Progenitor cell of endocrine pancreas (in vitro differentiated cells): Measurements from ENCODE around the gene SDF4. TPM values are rescaled to one million over a fixed set of nuclear protein-coding genes. Genes with fewer than 3 reads are reported as not detected.

ENCODE experiments used
- DNase-seq: peaks from one replicate; pipeline ENCODE4 v3.0.0; 2021; ENCODE audit warnings: low spot score; ENCODE audit not compliant: unreplicated experiment
- H3K27ac Mint-ChIP-seq: 2 replicates; pipeline ENCODE4 v1.8.0; 2021; ENCODE audit warnings: mild to moderate bottlenecking, moderate library complexity, mixed read lengths
- H3K27me3 Mint-ChIP-seq: 2 replicates; pipeline ENCODE4 v1.8.0; 2021; ENCODE audit warnings: mixed read lengths
- H3K36me3 Mint-ChIP-seq: 2 replicates; pipeline ENCODE4 v1.8.0; 2022; ENCODE audit warnings: mixed read lengths; ENCODE audit not compliant: insufficient read depth
- H3K4me1 Mint-ChIP-seq: 2 replicates; pipeline ENCODE4 v1.8.0; 2021; ENCODE audit warnings: low read depth, mixed read lengths
- H3K4me3 Mint-ChIP-seq: 2 replicates; pipeline ENCODE4 v1.8.0; 2021; ENCODE audit warnings: low read depth, mild to moderate bottlenecking, moderate library complexity, mixed read lengths
- H3K9me3 Mint-ChIP-seq: 2 replicates; pipeline ENCODE4 v1.8.0; 2021; ENCODE audit warnings: low read depth, mixed read lengths
- CTCF ChIP-seq: fragments of 200-600 bp; sonication (generic); IDR thresholded peaks from one replicate; pipeline ENCODE4 v1.5.0; 2021; ENCODE audit warnings: antibody characterized with exemption, mild to moderate bottlenecking; ENCODE audit not compliant: unreplicated experiment
- total RNA-seq: library from RNA; stranded (reverse); gene quantifications from 2 replicates; pipeline ENCODE4 v1.2.1, GENCODE V29; 2021

SDF4 gene
- total RNA-seq, 1 donor from 2014 or later = 107 TPM

GRCh38 chr1:1205769-1206375 lies 25.9 kb downstream of the SDF4 start:
- no peak for TF ChIP-seq CTCF
- no peak for DNase-seq
- H3K27ac Mint-ChIP-seq = no peak overlapping the region
- H3K4me1 Mint-ChIP-seq = no peaks in the 10 kb centered on the region
- H3K9me3 Mint-ChIP-seq = no peaks in the 10 kb centered on the region
- no peaks in the 10 kb centered on the region for H3K36me3 Mint-ChIP-seq
- H3K27me3 Mint-ChIP-seq = peaks cover 6% of the 10 kb centered on the region
- H3K4me3 Mint-ChIP-seq = no peak overlapping the region

- no peak for DNase-seq
- H3K4me1 Mint-ChIP-seq = peaks cover 2% of the 10 kb centered on the region
- H3K9me3 Mint-ChIP-seq = no peaks in the 10 kb centered on the region
- no peak overlapping the region for H3K4me3 Mint-ChIP-seq
- H3K36me3 Mint-ChIP-seq = no peaks in the 10 kb centered on the region
- no peak overlapping the region for H3K27ac Mint-ChIP-seq
- no peak for TF ChIP-seq CTCF
- peaks cover 9% of the 10 kb centered on the region for H3K27me3 Mint-ChIP-seq
Observed at GRCh38 chr1:1204998-1205768, 26.6 kb downstream of the SDF4 start.

GRCh38 chr1:1204425-1204920 lies 27.3 kb downstream of the SDF4 start:
- peaks cover 9% of the 10 kb centered on the region for H3K27me3 Mint-ChIP-seq
- no peak for DNase-seq
- no peaks in the 10 kb centered on the region for H3K36me3 Mint-ChIP-seq
- no peaks in the 10 kb centered on the region for H3K9me3 Mint-ChIP-seq
- peaks cover 2% of the 10 kb centered on the region for H3K4me1 Mint-ChIP-seq
- H3K4me3 Mint-ChIP-seq = no peak overlapping the region
- TF ChIP-seq CTCF = no peak
- H3K27ac Mint-ChIP-seq = no peak overlapping the region

- Mint-ChIP-seq H3K27me3 (peaks cover 9% of the 10 kb centered on the region), H3K4me3 (no peak overlapping the region), H3K9me3 (no peaks in the 10 kb centered on the region), H3K4me1 (peaks cover 2% of the 10 kb centered on the region), H3K27ac (no peak overlapping the region), H3K36me3 (no peaks in the 10 kb centered on the region)
- DNase-seq = no peak
- no peak for TF ChIP-seq CTCF
Observed at GRCh38 chr1:1203561-1204424, 28.0 kb downstream of the SDF4 start.
